K562 (cell line): ENCODE measurements around the gene ARHGAP15.

ENCODE experiments used
- BACH1 ChIP-seq: fragments of 200-800 bp; sonication (Bioruptor generic); IDR thresholded peaks from 2 replicates; pipeline ENCODE4 v1.6.1; 2016; ENCODE audit warnings: missing genetic modification characterization, missing compliant biosample characterization
- EP300 ChIP-seq: IDR thresholded peaks from 2 replicates; pipeline ENCODE4 v1.6.1; 2012; ENCODE audit warnings: low read length, improper control_type of control experiment
- FOXK2 ChIP-seq, 2 experiments: fragments of 450-650 bp; IDR thresholded peaks in 1 of 2; conservative IDR thresholded peaks in 1 of 2; 2 replicates each; pipeline ENCODE4 v1.6.1; 2016; ENCODE audit warnings: low read depth in 2 of 2, mild to moderate bottlenecking in 1 of 2
- JUN ChIP-seq, 2 experiments: sonication (generic) in 1 of 2; formaldehyde crosslinking in 1 of 2; IDR thresholded peaks; 2 replicates each; pipeline versions ENCODE4 v1.6.1 to v1.8.0; 2012 to 2022; ENCODE audit warnings: borderline replicate concordance in 2 of 2, mild to moderate bottlenecking in 2 of 2, improper control_type of control experiment in 1 of 2, low read depth in 1 of 2, low read length in 1 of 2, missing genetic modification reagents in 1 of 2
- ZBTB2 ChIP-seq: fragments of 450-650 bp; IDR thresholded peaks from 2 replicates; pipeline ENCODE4 v1.6.1; 2016; ENCODE audit warnings: antibody characterized with exemption
- ZNF140 ChIP-seq: fragments of 250-450 bp; sonication (Bioruptor Pico); IDR thresholded peaks from 2 replicates; pipeline ENCODE4 v1.8.0; 2021; ENCODE audit warnings: moderate library complexity, mild to moderate bottlenecking, inconsistent platforms
- TF ChIP-seq, protein P1 (sequence below): sonication (generic); formaldehyde crosslinking; IDR thresholded peaks from 2 replicates; pipeline ENCODE4 v1.8.0; 2022; ENCODE audit warnings: mild to moderate bottlenecking, missing genetic modification reagents

DNA sequence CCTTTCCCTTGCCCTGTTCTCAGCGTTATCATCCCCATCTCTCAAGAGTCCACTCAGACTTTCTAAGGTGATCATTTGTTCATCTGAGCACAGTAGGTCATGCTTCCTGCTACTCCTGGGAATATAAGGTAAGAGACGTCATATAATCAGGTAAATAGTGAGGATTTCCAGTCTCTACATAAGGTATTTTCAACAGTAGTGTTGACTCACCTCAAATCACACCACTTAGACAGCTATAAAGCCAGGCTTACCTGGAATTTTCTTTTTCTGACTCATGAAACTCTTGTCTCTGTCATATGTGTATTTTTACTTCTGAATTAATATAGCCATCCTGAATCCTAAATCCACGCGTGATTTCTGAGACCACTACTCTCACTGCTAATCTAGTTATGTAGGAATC lies 443.2 kb downstream of the ARHGAP15 start:
- TF ChIP-seq ZBTB2 (no peak), EP300 (no peak), BACH1 (tag) (no peak), ZNF140 (CRISPR knock-in tag) (no peak), JUN (IDR thresholded peaks at IDR 0.05; ENCODE audit: borderline replicate concordance, low read depth, low read length) (no peak), JUN (CRISPR knock-in tag; IDR thresholded peaks at IDR 0.05; ENCODE audit: borderline replicate concordance) (no peak), FOXK2 (conservative IDR thresholded peaks at IDR 0.05 in 1 of 2, IDR thresholded peaks at IDR 0.05 in 1 of 2; ENCODE audit: low read depth in 2 of 2) (no peak)
- TF ChIP-seq, protein P1, sequence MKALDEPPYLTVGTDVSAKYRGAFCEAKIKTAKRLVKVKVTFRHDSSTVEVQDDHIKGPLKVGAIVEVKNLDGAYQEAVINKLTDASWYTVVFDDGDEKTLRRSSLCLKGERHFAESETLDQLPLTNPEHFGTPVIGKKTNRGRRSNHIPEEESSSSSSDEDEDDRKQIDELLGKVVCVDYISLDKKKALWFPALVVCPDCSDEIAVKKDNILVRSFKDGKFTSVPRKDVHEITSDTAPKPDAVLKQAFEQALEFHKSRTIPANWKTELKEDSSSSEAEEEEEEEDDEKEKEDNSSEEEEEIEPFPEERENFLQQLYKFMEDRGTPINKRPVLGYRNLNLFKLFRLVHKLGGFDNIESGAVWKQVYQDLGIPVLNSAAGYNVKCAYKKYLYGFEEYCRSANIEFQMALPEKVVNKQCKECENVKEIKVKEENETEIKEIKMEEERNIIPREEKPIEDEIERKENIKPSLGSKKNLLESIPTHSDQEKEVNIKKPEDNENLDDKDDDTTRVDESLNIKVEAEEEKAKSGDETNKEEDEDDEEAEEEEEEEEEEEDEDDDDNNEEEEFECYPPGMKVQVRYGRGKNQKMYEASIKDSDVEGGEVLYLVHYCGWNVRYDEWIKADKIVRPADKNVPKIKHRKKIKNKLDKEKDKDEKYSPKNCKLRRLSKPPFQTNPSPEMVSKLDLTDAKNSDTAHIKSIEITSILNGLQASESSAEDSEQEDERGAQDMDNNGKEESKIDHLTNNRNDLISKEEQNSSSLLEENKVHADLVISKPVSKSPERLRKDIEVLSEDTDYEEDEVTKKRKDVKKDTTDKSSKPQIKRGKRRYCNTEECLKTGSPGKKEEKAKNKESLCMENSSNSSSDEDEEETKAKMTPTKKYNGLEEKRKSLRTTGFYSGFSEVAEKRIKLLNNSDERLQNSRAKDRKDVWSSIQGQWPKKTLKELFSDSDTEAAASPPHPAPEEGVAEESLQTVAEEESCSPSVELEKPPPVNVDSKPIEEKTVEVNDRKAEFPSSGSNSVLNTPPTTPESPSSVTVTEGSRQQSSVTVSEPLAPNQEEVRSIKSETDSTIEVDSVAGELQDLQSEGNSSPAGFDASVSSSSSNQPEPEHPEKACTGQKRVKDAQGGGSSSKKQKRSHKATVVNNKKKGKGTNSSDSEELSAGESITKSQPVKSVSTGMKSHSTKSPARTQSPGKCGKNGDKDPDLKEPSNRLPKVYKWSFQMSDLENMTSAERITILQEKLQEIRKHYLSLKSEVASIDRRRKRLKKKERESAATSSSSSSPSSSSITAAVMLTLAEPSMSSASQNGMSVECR (CRISPR knock-in tag), result no peak
